ENCODE data around the gene MRPL30. TPM values are rescaled to one million over a fixed set of nuclear protein-coding genes. Genes with fewer than 3 reads are reported as not detected.

The MRPL30 gene
- total and polyA plus RNA-seq, 2 donors from 2014 or later: 24.6 to 31.2 TPM

DNA sequence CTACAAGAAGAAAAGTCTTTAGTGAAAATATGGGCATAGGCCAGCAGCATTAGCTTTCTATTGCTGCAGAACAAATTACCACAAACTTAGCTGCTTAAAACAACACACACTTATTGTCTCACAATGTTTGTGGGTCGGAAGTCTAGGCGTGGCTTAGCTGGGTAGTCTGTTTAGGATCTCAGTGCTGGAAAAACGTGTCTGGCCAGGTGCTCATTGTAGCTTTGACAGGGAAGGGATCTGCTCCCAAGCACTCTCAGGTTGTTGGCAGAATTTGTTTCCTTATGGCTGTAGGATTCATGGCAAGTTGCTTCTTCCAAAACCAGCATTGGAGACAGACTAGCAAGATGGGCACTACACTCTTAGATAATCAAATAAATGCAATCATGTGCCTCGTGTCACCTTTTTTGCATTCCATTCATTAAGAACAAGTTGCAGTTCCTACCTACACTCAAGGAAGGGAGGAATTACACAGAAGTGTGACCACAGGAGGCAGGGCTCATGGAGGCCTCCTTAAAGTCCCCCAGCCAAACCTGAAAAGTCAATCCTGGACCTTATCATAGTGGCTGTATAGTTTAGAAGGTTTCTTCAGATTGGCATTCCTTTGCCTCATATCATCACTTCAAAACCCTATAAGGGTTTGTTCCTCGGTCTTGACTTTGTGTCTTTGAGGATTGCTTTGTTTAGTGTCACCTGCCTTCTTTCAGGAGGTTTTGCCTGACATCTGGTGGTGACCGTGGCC is 17.3 kb downstream of the MRPL30 start:
- FAIRE-seq (no peak), DNase-seq (no peak)
- intact Hi-C loops (cut with DNase I): no loop called here
- H3K9me3 ChIP-seq (ENCODE audit: control insufficient read depth in 2 of 3, insufficient read depth in 1 of 3, low read length in 3 of 3): no peaks in the 10 kb centered on the region
- H3K36me3 ChIP-seq (ENCODE audit: control insufficient read depth in 2 of 3, insufficient read depth in 3 of 3, low read length in 3 of 3): peaks cover 4 to 9% (median 7%) of the 10 kb centered on the region in 3 donors
- TF ChIP-seq, protein P1, sequence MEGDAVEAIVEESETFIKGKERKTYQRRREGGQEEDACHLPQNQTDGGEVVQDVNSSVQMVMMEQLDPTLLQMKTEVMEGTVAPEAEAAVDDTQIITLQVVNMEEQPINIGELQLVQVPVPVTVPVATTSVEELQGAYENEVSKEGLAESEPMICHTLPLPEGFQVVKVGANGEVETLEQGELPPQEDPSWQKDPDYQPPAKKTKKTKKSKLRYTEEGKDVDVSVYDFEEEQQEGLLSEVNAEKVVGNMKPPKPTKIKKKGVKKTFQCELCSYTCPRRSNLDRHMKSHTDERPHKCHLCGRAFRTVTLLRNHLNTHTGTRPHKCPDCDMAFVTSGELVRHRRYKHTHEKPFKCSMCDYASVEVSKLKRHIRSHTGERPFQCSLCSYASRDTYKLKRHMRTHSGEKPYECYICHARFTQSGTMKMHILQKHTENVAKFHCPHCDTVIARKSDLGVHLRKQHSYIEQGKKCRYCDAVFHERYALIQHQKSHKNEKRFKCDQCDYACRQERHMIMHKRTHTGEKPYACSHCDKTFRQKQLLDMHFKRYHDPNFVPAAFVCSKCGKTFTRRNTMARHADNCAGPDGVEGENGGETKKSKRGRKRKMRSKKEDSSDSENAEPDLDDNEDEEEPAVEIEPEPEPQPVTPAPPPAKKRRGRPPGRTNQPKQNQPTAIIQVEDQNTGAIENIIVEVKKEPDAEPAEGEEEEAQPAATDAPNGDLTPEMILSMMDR (IDR thresholded peaks at IDR 0.05; ENCODE audit: borderline replicate concordance, extremely low read depth, insufficient read depth): no peak
- H3K9ac ChIP-seq (ENCODE audit: low read length in 3 of 3): no peak overlapping the region
- H3K27me3 ChIP-seq (ENCODE audit: control insufficient read depth, insufficient read depth, low read length): no peaks in the 10 kb centered on the region
- no peaks in the 10 kb centered on the region for H3K4me1 ChIP-seq (ENCODE audit: control insufficient read depth in 2 of 3, insufficient read depth in 2 of 3, low read depth in 1 of 3, low read length in 3 of 3)
- H3K27ac ChIP-seq (ENCODE audit: low read depth in 2 of 2, low read length in 2 of 2): no peak overlapping the region
- H3K4me3 ChIP-seq (ENCODE audit: low read length in 3 of 3): no peak overlapping the region

DNA sequence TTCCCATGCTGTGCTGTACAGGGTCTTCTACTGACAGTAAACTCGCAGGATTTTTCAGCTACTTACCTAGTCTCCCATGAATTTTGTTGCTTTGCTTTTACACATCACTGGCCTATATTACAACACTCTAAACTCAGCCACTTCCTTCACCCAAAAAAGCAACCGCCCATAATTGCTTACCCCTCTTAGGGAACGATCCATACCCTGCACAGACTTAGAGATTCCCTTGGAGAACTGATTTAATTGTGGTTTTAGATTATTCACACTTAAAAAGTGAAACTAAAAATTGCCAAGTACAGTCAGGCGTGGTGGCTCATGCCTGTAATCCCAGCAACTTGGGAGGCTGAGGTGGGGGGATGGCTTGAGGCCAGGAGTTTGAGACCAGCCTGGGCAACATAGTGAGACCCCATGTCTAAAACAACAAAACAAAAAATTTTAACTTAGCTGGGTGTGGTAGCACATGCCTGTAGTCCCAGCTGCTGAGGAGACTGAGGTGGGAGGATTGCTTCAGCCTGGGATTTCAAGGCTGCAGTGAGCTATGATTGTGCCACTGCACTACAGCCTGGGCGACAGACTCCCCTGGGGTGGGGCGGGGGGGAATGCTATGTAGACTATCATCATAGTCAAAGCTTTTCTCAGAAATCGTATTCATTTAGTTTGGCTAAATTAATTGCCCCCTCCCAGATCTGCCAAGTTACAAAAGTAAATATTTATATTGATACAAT is 19.3 kb downstream of the MRPL30 start:
- H3K9ac ChIP-seq (ENCODE audit: low read length in 3 of 3): no peak overlapping the region
- intact Hi-C loops (cut with DNase I): no loop called here
- no peak overlapping the region for H3K27ac ChIP-seq (ENCODE audit: low read depth in 2 of 2, low read length in 2 of 2)
- no peaks in the 10 kb centered on the region for H3K27me3 ChIP-seq (ENCODE audit: control insufficient read depth, insufficient read depth, low read length)
- peaks cover 0 to under 1% (median 0%) of the 10 kb centered on the region in 3 donors for H3K9me3 ChIP-seq (ENCODE audit: control insufficient read depth in 2 of 3, insufficient read depth in 1 of 3, low read length in 3 of 3)
- TF ChIP-seq, protein P1 (IDR thresholded peaks at IDR 0.05; ENCODE audit: borderline replicate concordance, extremely low read depth, insufficient read depth): no peak
- peaks cover 4 to 9% (median 7%) of the 10 kb centered on the region in 3 donors for H3K36me3 ChIP-seq (ENCODE audit: control insufficient read depth in 2 of 3, insufficient read depth in 3 of 3, low read length in 3 of 3)
- DNase-seq: no peak
- no peak overlapping the region for H3K4me3 ChIP-seq (ENCODE audit: low read length in 3 of 3)
- no peaks in the 10 kb centered on the region for H3K4me1 ChIP-seq (ENCODE audit: control insufficient read depth in 2 of 3, insufficient read depth in 2 of 3, low read depth in 1 of 3, low read length in 3 of 3)
- FAIRE-seq: no peak

DNA sequence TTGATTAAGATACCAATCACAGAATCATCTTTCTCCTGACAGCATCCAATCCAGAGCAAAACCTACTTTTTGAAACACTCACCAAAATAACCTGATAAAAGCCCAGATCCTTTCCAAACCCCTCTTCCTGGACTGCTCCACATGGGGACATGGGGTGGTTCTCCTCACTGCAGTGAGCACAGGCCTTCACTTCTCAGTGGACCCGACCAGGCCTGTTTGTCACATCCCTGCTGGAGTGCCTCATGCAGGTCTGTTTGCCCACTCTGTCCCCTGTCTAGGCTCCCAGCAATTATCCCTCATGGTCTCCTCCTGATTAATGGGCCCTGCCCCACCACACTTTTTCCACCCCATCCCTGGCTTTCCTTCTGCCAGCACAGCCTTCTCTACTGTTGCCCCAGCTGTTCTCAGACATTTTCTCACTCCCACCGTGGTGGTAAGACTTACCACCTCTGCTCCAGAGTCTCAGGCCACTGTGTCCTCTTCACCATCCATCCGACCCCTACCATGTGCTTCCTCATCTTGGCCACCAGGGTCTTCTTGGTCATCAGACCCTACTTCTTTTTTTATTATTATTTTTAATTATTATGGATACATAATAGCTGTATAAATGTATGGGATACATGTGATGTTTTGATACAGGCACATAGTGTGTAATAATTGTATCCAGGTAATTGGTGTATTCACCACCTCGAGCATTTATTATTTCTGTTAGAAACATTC is 21.1 kb downstream of the MRPL30 start:
- no peak for FAIRE-seq
- intact Hi-C loops (cut with DNase I): no loop called here

More for the DNA sequence above, 21.1 kb downstream of the MRPL30 start:
- Histone ChIP-seq H3K27ac (ENCODE audit: low read depth in 2 of 2, low read length in 2 of 2) (no peak overlapping the region), H3K4me1 (ENCODE audit: control insufficient read depth in 2 of 3, insufficient read depth in 2 of 3, low read depth in 1 of 3, low read length in 3 of 3) (no peaks in the 10 kb centered on the region), H3K27me3 (ENCODE audit: control insufficient read depth, insufficient read depth, low read length) (no peaks in the 10 kb centered on the region), H3K9me3 (ENCODE audit: control insufficient read depth in 2 of 3, insufficient read depth in 1 of 3, low read length in 3 of 3) (peaks cover 0 to 5% (median 0%) of the 10 kb centered on the region in 3 donors), H3K36me3 (ENCODE audit: control insufficient read depth in 2 of 3, insufficient read depth in 3 of 3, low read length in 3 of 3) (peaks cover 0 to 4% (median 4%) of the 10 kb centered on the region in 3 donors), H3K4me3 (ENCODE audit: low read length in 3 of 3) (no peak overlapping the region), H3K9ac (ENCODE audit: low read length in 3 of 3) (no peak overlapping the region)
- no peak for DNase-seq
- TF ChIP-seq, protein P1 (IDR thresholded peaks at IDR 0.05; ENCODE audit: borderline replicate concordance, extremely low read depth, insufficient read depth): no peak
